Cardiac muscle cell (in vitro differentiated cells and primary cell): ENCODE data around the gene LSM14B. TPM values are rescaled to one million over a fixed set of nuclear protein-coding genes. Genes with fewer than 3 reads are reported as not detected.

Experiments
- DNase-seq, 2 donors: peaks; one replicate each; pipeline versions ENCODE4 v3.0.0 to v3.0.0-alpha.2; 2010 to 2017; ENCODE audit warnings: low read depth in 1 of 2, low spot score in 1 of 2
- H3K27ac ChIP-seq: fragments of 200-600 bp; sonication (generic); 2 replicates; pipeline ENCODE4 v1.5.1; 2016
- H3K27me3 ChIP-seq: fragments of 200-600 bp; sonication (generic); 2 replicates; pipeline ENCODE4 v1.6.0; 2016; ENCODE audit warnings: control low read depth
- H3K36me3 ChIP-seq: fragments of 200-600 bp; sonication (generic); 2 replicates; pipeline ENCODE4 v1.5.1; 2016; ENCODE audit warnings: control low read depth
- H3K4me1 ChIP-seq: fragments of 200-600 bp; sonication (generic); 2 replicates; pipeline ENCODE4 v1.8.1; 2017; ENCODE audit warnings: low read depth, mild to moderate bottlenecking, mixed run types
- H3K4me3 ChIP-seq: fragments of 200-600 bp; sonication (generic); 2 replicates; pipeline ENCODE4 v1.5.1; 2016; ENCODE audit warnings: mild to moderate bottlenecking
- H3K9me3 ChIP-seq: fragments of 200-600 bp; sonication (generic); 2 replicates; pipeline ENCODE4 v1.5.1; 2017; ENCODE audit warnings: low read depth, mild to moderate bottlenecking, control low read depth
- CTCF ChIP-seq: IDR thresholded peaks from 2 replicates; pipeline ENCODE4 v1.5.1; 2012; ENCODE audit warnings: low read depth, mild to moderate bottlenecking, low read length
- polyA plus RNA-seq: library from polyadenylated mRNA; unstranded; fragments of >200 nt; fragmentation: Nextera tagmentation; extraction: Ambion mirVana; gene quantifications from 2 replicates; pipeline ENCODE4 v1.2.1, GENCODE V29; 2016
- total RNA-seq: library from RNA; depleted of rRNA; stranded (reverse); fragments of >200 nt; gene quantifications from 2 replicates; pipeline ENCODE4 v1.2.3, GENCODE V29; 2016

LSM14B gene
- total and polyA plus RNA-seq, 2 experiments from 2014 or later: 6.5 to 71.8 TPM

GRCh38 chr20:62155428-62156253 lies 33.4 kb downstream of the LSM14B start:
- no peak for TF ChIP-seq CTCF
- Histone ChIP-seq H3K27ac (no peak overlapping the region), H3K27me3 (no peaks in the 10 kb centered on the region), H3K9me3 (no peaks in the 10 kb centered on the region), H3K4me3 (no peak overlapping the region), H3K36me3 (peaks cover 3% of the 10 kb centered on the region), H3K4me1 (peaks cover 7% of the 10 kb centered on the region)
- DNase-seq: no peak

GRCh38 chr20:62156254-62156556 lies 33.9 kb downstream of the LSM14B start:
- H3K4me3 ChIP-seq: no peak overlapping the region
- DNase-seq: no peak
- H3K4me1 ChIP-seq: peaks cover 7% of the 10 kb centered on the region
- H3K9me3 ChIP-seq: no peaks in the 10 kb centered on the region
- peaks cover 3% of the 10 kb centered on the region for H3K36me3 ChIP-seq
- no peaks in the 10 kb centered on the region for H3K27me3 ChIP-seq
- H3K27ac ChIP-seq: no peak overlapping the region
- no peak for TF ChIP-seq CTCF

GRCh38 chr20:62156592-62157386 lies 34.5 kb downstream of the LSM14B start:
- Histone ChIP-seq H3K36me3 (peaks cover 3% of the 10 kb centered on the region), H3K27ac (peak overlapping the region; percentile 37), H3K27me3 (no peaks in the 10 kb centered on the region), H3K4me3 (no peak overlapping the region), H3K9me3 (no peaks in the 10 kb centered on the region), H3K4me1 (peaks cover 7% of the 10 kb centered on the region)
- DNase-seq: peak; percentile 54 to 80
- TF ChIP-seq CTCF: peak; percentile 70

- no peak overlapping the region for H3K27ac ChIP-seq
- no peaks in the 10 kb centered on the region for H3K27me3 ChIP-seq
Observed at GRCh38 chr20:62157387-62158087, 35.3 kb downstream of the LSM14B start.

More at GRCh38 chr20:62157387-62158087, 35.3 kb downstream of the LSM14B start:
- Histone ChIP-seq H3K36me3 (peaks cover 6% of the 10 kb centered on the region), H3K9me3 (no peaks in the 10 kb centered on the region), H3K4me3 (no peak overlapping the region), H3K4me1 (peaks cover 7% of the 10 kb centered on the region)
- TF ChIP-seq CTCF: no peak
- no peak for DNase-seq
